Right lobe of liver (tissue), 6 donors: ENCODE results near the gene KLF1. TPM values are rescaled to one million over a fixed set of nuclear protein-coding genes. Genes with fewer than 3 reads are reported as not detected.

Experiments used
- ATAC-seq, 4 donors: fragments of 200-7000 bp; cut with Tn5 transposase; one replicate each; pipeline ENCODE4 v1.9.1; 2020; ENCODE audit warnings: mild to moderate bottlenecking in 4 of 4, moderate library complexity in 4 of 4
- DNase-seq, 3 donors: peaks; one replicate each; pipeline ENCODE4 v3.0.0-alpha.2; 2020
- H3K27ac ChIP-seq, 3 donors: fragments of 200-600 bp; one replicate each; pipeline ENCODE4 v1.8.0; 2022
- H3K27me3 ChIP-seq, 2 donors: fragments of 200-600 bp; one replicate each; pipeline ENCODE4 v1.8.0; 2022
- H3K36me3 ChIP-seq, 4 donors: fragments of 200-600 bp; sonication (generic) in 1 of 4; one replicate each; pipeline versions ENCODE4 v1.5.1 to v1.8.0; 2017 to 2022; ENCODE audit warnings: control low read depth in 1 of 4
- H3K4me1 ChIP-seq, 4 donors: fragments of 200-600 bp; sonication (generic) in 1 of 4; one replicate each; pipeline versions ENCODE4 v1.5.1 to v1.8.0; 2017 to 2022; ENCODE audit warnings: control low read depth in 1 of 4
- H3K4me3 ChIP-seq, 3 donors: fragments of 200-600 bp; one replicate each; pipeline ENCODE4 v1.8.0; 2022
- H3K9me3 ChIP-seq, 4 donors: fragments of 200-600 bp; sonication (generic) in 1 of 4; one replicate each; pipeline versions ENCODE4 v1.5.1 to v1.8.0; 2017 to 2022; ENCODE audit warnings: control low read depth in 1 of 4
- POLR2A ChIP-seq: fragments of 450-650 bp; IDR thresholded peaks from one replicate; pipeline ENCODE4 v1.6.1; 2017; ENCODE audit warnings: antibody characterized with exemption, mild to moderate bottlenecking
- WGBS: methylation state at CpG from one replicate; pipeline ENCODE4 v1.1.6; 2018; ENCODE audit warnings: low coverage, low lambda C conversion rate; ENCODE audit not compliant: insufficient coverage; ENCODE audit errors: missing lambda C conversion rate; 5-methylcytosine and 5-hydroxymethylcytosine counted together
- intact Hi-C, 2 donors: fragments of 100-400 bp; cut with DNase I; formaldehyde crosslinking; loops; one replicate each; pipeline versions ENCODE4 v1.11.2 to v1.14.1; 2022
- total RNA-seq, 6 experiments: library from RNA; depleted of rRNA in 2 of 6; stranded (reverse); fragments of >200 nt in 2 of 6; fragmentation: NEBNext Ultra II Directional in 3 of 6; extraction: Animal tissue kit (Norgen Biotek cat#: 25700) in 3 of 6; gene quantifications; one replicate each; pipeline versions ENCODE4 v1.1.0 to v1.2.4, GENCODE V29; 2016 to 2023
- TF ChIP-seq, protein P1 (sequence below), 4 donors: fragments of 200-600 bp in 3 of 4; fragments of 450-650 bp in 1 of 4; IDR thresholded peaks; one replicate each; pipeline versions ENCODE4 v1.5.1 to v1.8.0; 2016 to 2022; ENCODE audit warnings: antibody characterized with exemption in 4 of 4, mild to moderate bottlenecking in 2 of 4
- donor health status: DM: no; HTN: yes; CAD: no.
- donor health status: DM: no; HTN: no; CAD: no.
- donor health status: DM: no; HTN: no; CAD: no.
- donor health status: DM: no; HTN: yes; CAD: no.
- donor health status: DM: no; HTN: yes; CAD: no.

The KLF1 gene
- total RNA-seq, 6 experiments from 2014 or later = 0.32 to 1.7 (median 0.44) TPM; not detected in 3

DNA sequence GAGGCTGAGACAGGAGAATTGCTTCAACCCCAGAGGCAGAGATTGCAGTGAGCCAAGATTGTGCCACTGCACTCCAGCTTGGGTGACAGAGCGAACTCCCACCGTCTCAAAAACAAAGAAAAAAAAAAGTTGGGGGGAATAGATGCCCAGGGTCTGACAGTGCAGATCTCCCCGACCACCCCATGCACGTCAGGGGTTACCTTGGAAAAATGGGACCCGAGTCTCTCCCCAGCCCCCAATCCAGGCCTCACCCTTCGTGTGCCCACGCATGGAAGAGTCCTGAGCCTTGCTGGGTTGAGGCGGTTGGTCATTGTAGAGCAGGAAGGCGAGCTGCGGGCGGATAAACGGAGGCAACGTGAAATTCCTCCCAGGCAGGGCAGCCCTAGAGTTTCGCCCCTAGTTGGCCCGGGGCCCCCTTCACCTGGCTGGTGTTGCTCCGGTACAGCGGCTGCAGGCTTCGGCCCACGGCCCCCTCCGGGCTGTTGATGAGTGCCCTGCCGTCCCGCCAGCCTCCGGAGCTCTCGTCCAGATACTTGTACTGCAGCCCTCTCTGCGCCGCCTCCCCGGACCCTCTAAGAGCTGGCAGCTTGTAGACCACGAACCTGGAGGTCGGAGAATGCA lies 6.3 kb downstream of the KLF1 start:
- peak overlapping the region; percentile 63 to 71 (median 68) for H3K27ac ChIP-seq
- intact Hi-C loops = loop anchor here in 1 of 2 donors (10.0 kb wide), 1 partner anchor 54 kb away; the partner anchor contains the start of genes CALR and FARSA

DNA sequence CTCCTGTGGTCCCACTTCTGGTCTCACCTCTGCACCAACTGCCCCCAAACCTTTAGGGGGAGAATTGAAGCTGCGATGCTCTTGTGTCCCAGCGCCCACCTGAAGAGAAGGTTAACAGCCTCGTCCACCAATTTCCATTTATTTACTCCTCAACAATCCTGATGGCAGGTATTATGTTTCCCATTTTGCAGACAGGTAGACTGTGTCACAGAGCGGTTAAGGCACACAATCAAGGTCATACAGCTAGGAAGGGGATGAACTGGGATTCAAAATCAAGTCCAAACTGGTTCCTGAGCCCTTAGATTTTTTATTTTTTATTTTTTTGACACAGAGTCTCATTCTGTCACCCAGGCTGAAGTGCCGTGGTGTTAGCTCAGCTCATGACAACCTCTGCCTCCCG lies 11.9 kb downstream of the KLF1 start:
- Histone ChIP-seq H3K4me1 (no peaks in the 10 kb centered on the region), H3K4me3 (no peak overlapping the region), H3K36me3 (peaks cover 0 to 5% (median 0%) of the 10 kb centered on the region in 4 donors), H3K9me3 (no peaks in the 10 kb centered on the region), H3K27me3 (no peaks in the 10 kb centered on the region), H3K27ac (no peak overlapping the region)
- 87% methylated on average over 4 of the region's 6 CpGs for WGBS
- intact Hi-C loops = no loop called here
- ATAC-seq = no peak
- DNase-seq = no peak
- TF ChIP-seq POLR2A = no peak
- TF ChIP-seq, protein P1, sequence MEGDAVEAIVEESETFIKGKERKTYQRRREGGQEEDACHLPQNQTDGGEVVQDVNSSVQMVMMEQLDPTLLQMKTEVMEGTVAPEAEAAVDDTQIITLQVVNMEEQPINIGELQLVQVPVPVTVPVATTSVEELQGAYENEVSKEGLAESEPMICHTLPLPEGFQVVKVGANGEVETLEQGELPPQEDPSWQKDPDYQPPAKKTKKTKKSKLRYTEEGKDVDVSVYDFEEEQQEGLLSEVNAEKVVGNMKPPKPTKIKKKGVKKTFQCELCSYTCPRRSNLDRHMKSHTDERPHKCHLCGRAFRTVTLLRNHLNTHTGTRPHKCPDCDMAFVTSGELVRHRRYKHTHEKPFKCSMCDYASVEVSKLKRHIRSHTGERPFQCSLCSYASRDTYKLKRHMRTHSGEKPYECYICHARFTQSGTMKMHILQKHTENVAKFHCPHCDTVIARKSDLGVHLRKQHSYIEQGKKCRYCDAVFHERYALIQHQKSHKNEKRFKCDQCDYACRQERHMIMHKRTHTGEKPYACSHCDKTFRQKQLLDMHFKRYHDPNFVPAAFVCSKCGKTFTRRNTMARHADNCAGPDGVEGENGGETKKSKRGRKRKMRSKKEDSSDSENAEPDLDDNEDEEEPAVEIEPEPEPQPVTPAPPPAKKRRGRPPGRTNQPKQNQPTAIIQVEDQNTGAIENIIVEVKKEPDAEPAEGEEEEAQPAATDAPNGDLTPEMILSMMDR (IDR thresholded peaks at IDR 0.05) = no peak

More for the DNA sequence above, 6.3 kb downstream of the KLF1 start:
- DNase-seq (peak in 1 of 3 donors; percentile 68), ATAC-seq (peak; percentile 19 to 41 (median 28))
- H3K36me3 ChIP-seq = peaks cover 0 to 5% (median 0%) of the 10 kb centered on the region in 4 donors
- TF ChIP-seq, protein P1 (IDR thresholded peaks at IDR 0.05) = no peak
- no peak for TF ChIP-seq POLR2A
- H3K4me3 ChIP-seq = peak overlapping the region; percentile 51 to 72 (median 70)
- peaks cover 0 to 13% (median 0%) of the 10 kb centered on the region in 4 donors for H3K4me1 ChIP-seq
- no peaks in the 10 kb centered on the region for H3K27me3 ChIP-seq
- 20% methylated on average over 22 of the region's 29 CpGs for WGBS
- peaks cover 0 to 5% (median 0%) of the 10 kb centered on the region in 4 donors for H3K9me3 ChIP-seq

DNA sequence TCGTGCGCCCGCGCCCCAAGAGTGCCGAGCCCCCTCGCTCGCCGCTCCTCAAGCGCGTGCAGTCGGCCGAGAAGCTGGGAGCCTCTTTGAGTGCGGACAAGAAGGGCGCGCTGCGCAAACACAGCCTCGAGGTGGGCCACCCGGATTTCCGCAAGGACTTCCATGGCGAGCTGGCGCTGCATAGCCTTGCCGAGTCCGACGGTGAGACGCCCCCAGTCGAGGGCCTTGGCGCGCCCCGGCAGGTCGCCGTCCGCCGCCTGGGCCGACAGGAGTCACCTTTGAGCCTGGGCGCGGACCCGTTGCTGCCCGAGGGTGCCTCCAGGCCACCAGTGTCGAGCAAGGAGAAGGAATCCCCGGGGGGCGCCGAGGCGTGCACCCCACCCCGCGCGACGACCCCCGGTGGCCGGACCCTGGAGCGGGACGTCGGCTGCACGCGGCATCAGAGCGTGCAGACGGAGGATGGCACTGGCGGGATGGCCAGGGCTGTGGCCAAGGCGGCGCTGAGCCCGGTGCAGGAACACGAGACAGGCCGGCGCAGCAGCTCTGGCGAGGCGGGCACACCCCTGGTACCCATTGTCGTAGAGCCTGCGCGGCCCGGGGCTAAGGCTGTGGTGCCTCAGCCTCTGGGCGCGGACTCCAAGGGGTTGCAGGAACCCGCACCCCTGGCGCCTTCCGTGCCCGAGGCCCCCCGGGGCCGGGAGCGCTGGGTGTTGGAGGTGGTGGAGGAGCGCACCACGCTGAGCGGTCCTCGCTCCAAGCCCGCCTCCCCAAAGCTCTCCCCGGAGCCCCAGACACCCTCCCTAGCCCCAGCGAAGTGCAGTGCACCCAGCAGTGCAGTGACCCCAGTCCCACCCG lies 12.9 kb downstream of the KLF1 start:
- intact Hi-C loops = no loop called here
- H3K4me3 ChIP-seq = peak overlapping the region in 1 of 3 donors; percentile 27
- H3K36me3 ChIP-seq = peaks cover 0 to 5% (median 0%) of the 10 kb centered on the region in 4 donors
- H3K9me3 ChIP-seq = no peaks in the 10 kb centered on the region
- H3K4me1 ChIP-seq = no peaks in the 10 kb centered on the region
- 94% methylated on average over 21 of the region's 86 CpGs for WGBS
- H3K27ac ChIP-seq = no peak overlapping the region
- TF ChIP-seq POLR2A = no peak
- TF ChIP-seq, protein P1 (IDR thresholded peaks at IDR 0.05) = no peak
- peak in 1 of 4 donors; percentile 5 for ATAC-seq
- DNase-seq = no peak
- no peaks in the 10 kb centered on the region for H3K27me3 ChIP-seq

DNA sequence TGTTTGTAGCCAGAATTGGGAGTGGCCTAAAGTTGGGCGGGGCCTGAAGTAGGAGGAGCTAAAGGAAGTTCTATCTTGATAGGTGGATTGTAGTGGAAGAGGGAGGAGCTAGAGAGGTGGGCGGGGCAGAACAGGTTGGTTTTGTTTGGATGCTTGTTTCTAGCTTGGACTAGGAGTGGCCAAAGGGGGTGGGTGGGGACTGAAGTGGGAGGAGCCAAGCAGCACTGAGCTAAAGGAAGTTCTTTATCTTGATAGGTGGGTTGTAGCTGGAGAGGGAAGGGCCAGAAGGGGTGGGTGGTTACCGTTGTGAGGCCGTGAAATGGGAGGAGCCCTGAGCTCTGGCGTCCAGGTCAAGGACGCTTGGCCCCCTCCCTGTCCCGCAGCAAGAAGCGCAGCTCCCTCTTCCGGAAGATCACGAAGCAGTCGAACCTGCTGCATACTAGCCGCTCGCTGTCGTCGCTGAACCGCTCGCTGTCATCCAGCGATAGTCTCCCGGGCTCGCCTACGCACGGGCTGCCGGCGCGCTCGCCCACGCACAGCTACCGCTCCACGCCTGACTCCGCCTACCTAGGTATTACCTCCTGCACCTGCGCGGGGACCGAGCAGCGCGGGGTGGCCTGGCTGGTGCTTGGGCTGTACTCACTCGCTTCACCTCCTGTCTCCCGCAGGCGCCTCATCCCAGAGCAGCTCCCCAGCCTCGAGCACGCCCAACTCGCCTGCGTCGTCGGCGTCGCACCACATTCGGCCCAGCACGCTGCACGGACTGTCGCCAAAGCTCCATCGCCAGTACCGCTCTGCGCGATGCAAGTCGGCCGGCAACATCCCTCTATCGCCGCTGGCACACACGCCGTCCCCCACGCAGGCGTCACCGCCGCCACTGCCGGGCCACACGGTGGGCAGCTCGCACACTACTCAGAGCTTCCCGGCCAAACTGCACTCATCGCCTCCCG lies 13.8 kb downstream of the KLF1 start:
- peak overlapping the region; percentile 9 to 27 (median 18) for H3K4me3 ChIP-seq
- H3K27ac ChIP-seq = no peak overlapping the region
- H3K9me3 ChIP-seq = no peaks in the 10 kb centered on the region
- 32% methylated on average over 9 of the region's 70 CpGs for WGBS
- intact Hi-C loops = no loop called here
- H3K4me1 ChIP-seq = no peaks in the 10 kb centered on the region
- ATAC-seq = peak; percentile 74 to 88 (median 86)
- no peaks in the 10 kb centered on the region for H3K27me3 ChIP-seq
- peaks cover 0 to 5% (median 0%) of the 10 kb centered on the region in 4 donors for H3K36me3 ChIP-seq
- TF ChIP-seq, protein P1 (IDR thresholded peaks at IDR 0.05) = no peak
- no peak for TF ChIP-seq POLR2A
- DNase-seq = peak; percentile 63 to 75 (median 69)
